ENCODE results near the gene EFCAB5.

DNA sequence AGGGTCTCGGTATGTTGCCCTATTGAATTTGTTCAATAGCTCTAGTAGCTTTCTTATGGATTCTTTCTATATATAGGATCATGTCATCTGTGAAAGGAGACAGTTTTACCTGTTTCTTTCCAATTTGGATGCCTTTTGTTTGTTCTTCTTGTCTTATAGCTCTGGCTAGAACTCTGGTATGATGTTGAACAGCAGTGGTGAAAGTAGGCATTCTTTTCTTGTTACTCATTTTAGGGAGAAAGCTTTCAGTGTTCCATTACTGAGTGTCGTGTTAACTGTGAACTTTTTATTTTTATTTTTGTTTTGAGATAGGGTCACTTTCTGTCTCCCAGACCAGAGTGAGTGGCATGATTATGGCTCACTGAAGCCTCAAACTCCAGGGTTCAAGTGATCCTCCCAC is 21.2 kb downstream of the EFCAB5 start:
- TF ChIP-seq, protein P1, sequence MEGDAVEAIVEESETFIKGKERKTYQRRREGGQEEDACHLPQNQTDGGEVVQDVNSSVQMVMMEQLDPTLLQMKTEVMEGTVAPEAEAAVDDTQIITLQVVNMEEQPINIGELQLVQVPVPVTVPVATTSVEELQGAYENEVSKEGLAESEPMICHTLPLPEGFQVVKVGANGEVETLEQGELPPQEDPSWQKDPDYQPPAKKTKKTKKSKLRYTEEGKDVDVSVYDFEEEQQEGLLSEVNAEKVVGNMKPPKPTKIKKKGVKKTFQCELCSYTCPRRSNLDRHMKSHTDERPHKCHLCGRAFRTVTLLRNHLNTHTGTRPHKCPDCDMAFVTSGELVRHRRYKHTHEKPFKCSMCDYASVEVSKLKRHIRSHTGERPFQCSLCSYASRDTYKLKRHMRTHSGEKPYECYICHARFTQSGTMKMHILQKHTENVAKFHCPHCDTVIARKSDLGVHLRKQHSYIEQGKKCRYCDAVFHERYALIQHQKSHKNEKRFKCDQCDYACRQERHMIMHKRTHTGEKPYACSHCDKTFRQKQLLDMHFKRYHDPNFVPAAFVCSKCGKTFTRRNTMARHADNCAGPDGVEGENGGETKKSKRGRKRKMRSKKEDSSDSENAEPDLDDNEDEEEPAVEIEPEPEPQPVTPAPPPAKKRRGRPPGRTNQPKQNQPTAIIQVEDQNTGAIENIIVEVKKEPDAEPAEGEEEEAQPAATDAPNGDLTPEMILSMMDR (IDR thresholded peaks at IDR 0.05), result no peak
- TF ChIP-seq POLR2AphosphoS5 (IDR thresholded peaks at IDR 0.05; ENCODE audit: low read depth, low read length), result no peak
